HEK293 (cell line): Measurements from ENCODE around the gene PCMT1.

Experiments used
- CTCF ChIP-seq: fragments of 450-650 bp; formaldehyde crosslinking; IDR thresholded peaks from 2 replicates; pipeline ENCODE4 v1.5.1; 2016; ENCODE audit warnings: missing biosample characterization, missing genetic modification characterization
- REST ChIP-seq: fragments of 450-650 bp; formaldehyde crosslinking; IDR thresholded peaks from 2 replicates; pipeline ENCODE4 v1.5.1; 2016; ENCODE audit warnings: missing biosample characterization, missing genetic modification characterization
- YY2 ChIP-seq: fragments of 450-650 bp; formaldehyde crosslinking; IDR thresholded peaks from 2 replicates; pipeline ENCODE4 v1.5.1; 2016; ENCODE audit warnings: missing biosample characterization, missing genetic modification characterization
- ZBTB7A ChIP-seq: fragments of 450-650 bp; formaldehyde crosslinking; IDR thresholded peaks from 2 replicates; pipeline ENCODE4 v1.5.1; 2016; ENCODE audit warnings: low read depth, missing biosample characterization, missing genetic modification characterization
- ZNF560 ChIP-seq: fragments of 450-650 bp; formaldehyde crosslinking; IDR thresholded peaks from 2 replicates; pipeline ENCODE4 v1.5.1; 2017; ENCODE audit warnings: missing biosample characterization, missing genetic modification characterization, borderline replicate concordance
- ZNF596 ChIP-seq: fragments of 450-650 bp; IDR thresholded peaks from 2 replicates; pipeline ENCODE4 v1.5.0; 2018; ENCODE audit warnings: missing biosample characterization, mild to moderate bottlenecking, missing genetic modification characterization, moderate library complexity
- ZNF639 ChIP-seq: fragments of 450-650 bp; formaldehyde crosslinking; IDR thresholded peaks from 2 replicates; pipeline ENCODE4 v1.5.1; 2016; ENCODE audit warnings: missing biosample characterization, missing genetic modification characterization
- ZNF768 ChIP-seq: fragments of 450-650 bp; formaldehyde crosslinking; IDR thresholded peaks from 2 replicates; pipeline ENCODE4 v1.5.1; 2018; ENCODE audit warnings: missing biosample characterization, mild to moderate bottlenecking, missing genetic modification characterization
- ZNF830 ChIP-seq: fragments of 450-650 bp; IDR thresholded peaks from 2 replicates; pipeline ENCODE4 v1.5.0; 2018; ENCODE audit warnings: missing biosample characterization, missing genetic modification characterization, low read depth, mild to moderate bottlenecking, moderate library complexity

GRCh38 chr6:149820506-149820905 lies 71.0 kb downstream of the PCMT1 start:
- TF ChIP-seq ZNF639 (tag by site-specific recombination): no peak
- no peak for TF ChIP-seq REST (tag by site-specific recombination)
- TF ChIP-seq ZNF596: no peak
- TF ChIP-seq ZBTB7A: no peak
- TF ChIP-seq ZNF830: no peak
- no peak for TF ChIP-seq ZNF560 (tag by site-specific recombination)
- TF ChIP-seq CTCF: no peak
- TF ChIP-seq YY2 (tag by site-specific recombination): no peak
- TF ChIP-seq ZNF768: no peak
